Measurements from ENCODE around the gene THAP3. TPM values are rescaled to one million over a fixed set of nuclear protein-coding genes. Genes with fewer than 3 reads are reported as not detected.

THAP3 gene
- total and polyA plus RNA-seq, 9 of the 15 experiments (the other 6 are each of a cell fraction or from before 2014, with no cell fraction given): 1.9 to 31.2 (median 18.2) TPM

- TF ChIP-seq, protein P1, sequence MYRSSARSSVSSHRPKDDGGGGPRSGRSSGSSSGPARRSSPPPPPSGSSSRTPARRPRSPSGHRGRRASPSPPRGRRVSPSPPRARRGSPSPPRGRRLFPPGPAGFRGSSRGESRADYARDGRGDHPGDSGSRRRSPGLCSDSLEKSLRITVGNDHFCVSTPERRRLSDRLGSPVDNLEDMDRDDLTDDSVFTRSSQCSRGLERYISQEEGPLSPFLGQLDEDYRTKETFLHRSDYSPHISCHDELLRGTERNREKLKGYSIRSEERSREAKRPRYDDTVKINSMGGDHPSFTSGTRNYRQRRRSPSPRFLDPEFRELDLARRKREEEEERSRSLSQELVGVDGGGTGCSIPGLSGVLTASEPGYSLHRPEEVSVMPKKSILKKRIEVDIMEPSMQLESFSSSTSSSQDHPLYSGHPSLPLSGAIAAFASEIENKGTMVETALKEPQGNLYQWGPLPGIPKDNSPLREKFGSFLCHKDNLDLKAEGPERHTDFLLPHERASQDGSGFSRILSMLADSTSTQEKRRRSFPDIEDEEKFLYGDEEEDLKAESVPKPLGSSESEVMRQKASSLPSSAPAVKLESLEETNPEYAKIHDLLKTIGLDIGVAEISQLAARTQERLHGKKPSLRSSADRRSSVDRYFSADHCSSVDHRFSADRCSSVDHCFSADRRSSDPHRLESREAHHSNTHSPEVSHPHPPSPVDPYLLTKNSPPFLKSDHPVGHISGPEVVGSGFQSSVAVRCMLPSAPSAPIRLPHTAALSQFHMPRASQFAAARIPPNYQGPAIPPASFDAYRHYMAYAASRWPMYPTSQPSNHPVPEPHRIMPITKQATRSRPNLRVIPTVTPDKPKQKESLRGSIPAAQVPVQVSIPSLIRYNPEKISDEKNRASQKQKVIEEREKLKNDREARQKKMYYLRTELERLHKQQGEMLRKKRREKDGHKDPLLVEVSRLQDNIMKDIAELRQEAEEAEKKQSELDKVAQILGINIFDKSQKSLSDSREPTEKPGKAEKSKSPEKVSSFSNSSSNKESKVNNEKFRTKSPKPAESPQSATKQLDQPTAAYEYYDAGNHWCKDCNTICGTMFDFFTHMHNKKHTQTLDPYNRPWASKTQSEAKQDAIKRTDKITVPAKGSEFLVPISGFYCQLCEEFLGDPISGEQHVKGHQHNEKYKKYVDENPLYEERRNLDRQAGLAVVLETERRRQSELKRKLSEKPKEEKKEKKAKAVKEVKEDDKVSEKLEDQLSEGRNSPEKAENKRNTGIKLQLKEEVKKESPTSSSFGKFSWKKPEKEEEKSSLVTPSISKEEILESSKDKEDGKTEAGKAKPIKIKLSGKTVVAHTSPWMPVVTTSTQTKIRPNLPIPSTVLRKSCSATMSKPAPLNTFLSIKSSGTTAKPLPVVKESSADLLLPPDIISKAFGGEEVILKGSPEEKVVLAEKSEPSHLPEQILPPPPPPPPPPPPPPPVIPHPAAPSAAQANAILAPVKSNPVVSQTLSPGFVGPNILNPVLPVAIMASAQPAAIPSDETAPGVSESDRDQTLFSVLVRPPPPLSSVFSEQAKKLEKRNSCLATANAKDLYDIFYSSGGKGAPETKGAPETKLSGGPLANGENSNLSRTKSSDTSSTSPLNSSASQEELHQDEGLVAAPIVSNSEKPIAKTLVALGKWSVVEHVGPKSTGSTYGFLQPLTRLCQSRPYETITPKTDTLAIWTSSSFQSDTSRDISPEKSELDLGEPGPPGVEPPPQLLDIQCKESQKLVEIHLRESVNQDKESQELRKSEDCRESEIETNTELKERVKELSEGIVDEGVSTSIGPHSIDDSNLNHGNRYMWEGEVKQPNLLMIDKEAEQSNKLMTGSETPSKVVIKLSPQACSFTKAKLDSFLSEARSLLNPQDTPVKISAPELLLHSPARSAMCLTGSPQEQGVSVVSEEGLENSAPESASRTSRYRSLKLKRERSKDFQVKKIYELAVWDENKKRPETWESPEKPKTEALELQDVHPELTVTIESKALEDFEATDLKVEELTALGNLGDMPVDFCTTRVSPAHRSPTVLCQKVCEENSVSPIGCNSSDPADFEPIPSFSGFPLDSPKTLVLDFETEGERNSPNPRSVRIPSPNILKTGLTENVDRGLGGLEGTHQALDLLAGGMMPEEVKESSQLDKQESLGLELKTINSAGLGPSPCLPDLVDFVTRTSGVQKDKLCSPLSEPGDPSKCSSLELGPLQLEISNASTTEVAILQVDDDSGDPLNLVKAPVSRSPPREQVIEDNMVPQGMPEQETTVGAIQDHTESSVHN (IDR thresholded peaks at IDR 0.05; ENCODE audit: borderline replicate concordance in 1 of 2, low read depth in 1 of 2): peak in 1 of 2 experiments; percentile 55; a peak in 1 of 4 replicates
- TF ChIP-seq RFX7 (CRISPR knock-in tag; IDR thresholded peaks at IDR 0.05) (no peak), ZNF23 (CRISPR knock-in tag; IDR thresholded peaks at IDR 0.05) (no peak), ZNF785 (CRISPR knock-in tag; IDR thresholded peaks at IDR 0.05) (no peak), POLR2A (conservative IDR thresholded peaks at IDR 0.05) (peak; percentile 61; the same call in 1 of the 2 replicates), HEY1 (CRISPR knock-in tag; IDR thresholded peaks at IDR 0.05; ENCODE audit: borderline replicate concordance) (no peak), EHMT2 (IDR thresholded peaks at IDR 0.05) (no peak), RB1 (IDR thresholded peaks at IDR 0.05; ENCODE audit: low read depth) (peak; percentile 46; the same call in 1 of the 2 replicates), HOXB6 (CRISPR knock-in tag; IDR thresholded peaks at IDR 0.05; ENCODE audit: borderline replicate concordance) (no peak), MCM7 (IDR thresholded peaks at IDR 0.05) (no peak), ZNF224 (CRISPR knock-in tag; IDR thresholded peaks at IDR 0.05) (no peak), ILF3 (IDR thresholded peaks at IDR 0.05; ENCODE audit: borderline replicate concordance) (no peak), CBX5 (IDR thresholded peaks at IDR 0.05; ENCODE audit: borderline replicate concordance, low read depth) (no peak), EGR1 (conservative IDR thresholded peaks at IDR 0.05) (no peak), FOXA3 (CRISPR knock-in tag; conservative IDR thresholded peaks at IDR 0.05 in 1 of 2, IDR thresholded peaks at IDR 0.05 in 1 of 2) (peak; percentile 67 to 84), ZFP30 (CRISPR knock-in tag; IDR thresholded peaks at IDR 0.05; ENCODE audit: borderline replicate concordance) (no peak), ZSCAN29 (IDR thresholded peaks at IDR 0.05) (no peak), THAP7 (CRISPR knock-in tag; IDR thresholded peaks at IDR 0.05) (no peak), CREB1 (IDR thresholded peaks at IDR 0.05) (peak; percentile 82), CREB1 (CRISPR knock-in tag; IDR thresholded peaks at IDR 0.05) (peak; percentile 77), ZNF217 (CRISPR knock-in tag; IDR thresholded peaks at IDR 0.05) (no peak), BRF1 (IDR thresholded peaks at IDR 0.05; ENCODE audit: borderline replicate concordance, extremely low read depth, insufficient read length) (no peak), ZNF24 (IDR thresholded peaks at IDR 0.05) (no peak)
These were observed 23.4 kb upstream of the THAP3 start (continued) for GRCh38 chr1:6601049-6601922.

All from K562 (cell line).